COR-L47 (cell line): Measurements from ENCODE around the gene PCDHA7.
A peak's percentile ranks its signal among the peaks of the same experiment; 100 is the strongest.
"Not testable (repeated sequence)": the region's sequence is repeated elsewhere in the genome, so short reads cannot be mapped to it uniquely, and the experiment has no call there.

Source experiments
- DNase-seq: peaks from one replicate; lab custom pipeline; 2025; lab: John Stamatoyannopoulos, UW

Gene PCDHA7, protein sequence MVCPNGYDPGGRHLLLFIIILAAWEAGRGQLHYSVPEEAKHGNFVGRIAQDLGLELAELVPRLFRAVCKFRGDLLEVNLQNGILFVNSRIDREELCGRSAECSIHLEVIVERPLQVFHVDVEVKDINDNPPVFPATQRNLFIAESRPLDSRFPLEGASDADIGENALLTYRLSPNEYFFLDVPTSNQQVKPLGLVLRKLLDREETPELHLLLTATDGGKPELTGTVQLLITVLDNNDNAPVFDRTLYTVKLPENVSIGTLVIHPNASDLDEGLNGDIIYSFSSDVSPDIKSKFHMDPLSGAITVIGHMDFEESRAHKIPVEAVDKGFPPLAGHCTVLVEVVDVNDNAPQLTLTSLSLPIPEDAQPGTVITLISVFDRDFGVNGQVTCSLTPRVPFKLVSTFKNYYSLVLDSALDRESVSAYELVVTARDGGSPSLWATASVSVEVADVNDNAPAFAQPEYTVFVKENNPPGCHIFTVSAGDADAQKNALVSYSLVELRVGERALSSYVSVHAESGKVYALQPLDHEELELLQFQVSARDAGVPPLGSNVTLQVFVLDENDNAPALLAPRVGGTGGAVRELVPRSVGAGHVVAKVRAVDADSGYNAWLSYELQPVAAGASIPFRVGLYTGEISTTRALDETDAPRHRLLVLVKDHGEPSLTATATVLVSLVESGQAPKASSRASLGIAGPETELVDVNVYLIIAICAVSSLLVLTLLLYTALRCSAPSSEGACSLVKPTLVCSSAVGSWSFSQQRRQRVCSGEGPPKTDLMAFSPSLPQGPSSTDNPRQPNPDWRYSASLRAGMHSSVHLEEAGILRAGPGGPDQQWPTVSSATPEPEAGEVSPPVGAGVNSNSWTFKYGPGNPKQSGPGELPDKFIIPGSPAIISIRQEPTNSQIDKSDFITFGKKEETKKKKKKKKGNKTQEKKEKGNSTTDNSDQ

DNA sequence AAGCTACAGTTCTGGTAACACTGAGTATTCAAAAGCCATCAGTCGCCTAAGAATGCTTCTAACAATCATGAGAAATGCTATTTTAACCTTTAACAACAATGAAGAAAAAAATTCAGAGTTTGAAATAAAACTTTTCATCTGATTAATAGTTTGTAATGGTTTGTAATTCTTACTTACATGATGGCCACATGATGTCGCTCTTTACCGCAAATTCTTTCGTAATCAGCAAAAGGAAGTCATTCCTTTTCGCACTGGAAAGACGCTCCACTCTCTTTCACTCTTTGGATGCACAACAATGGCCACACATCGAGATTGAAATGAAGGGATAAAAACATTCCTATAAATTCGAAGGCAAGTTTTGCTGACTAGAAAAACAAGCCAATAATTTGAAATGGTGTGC lies at the start of gene PCDHA7:
TSS of gene PCDHA7 (plus strand) at position 277 of the 400 bp plus-strand sequence. CDS start at position 392, 115 bp downstream.
- DNase-seq: no peak

DNA sequence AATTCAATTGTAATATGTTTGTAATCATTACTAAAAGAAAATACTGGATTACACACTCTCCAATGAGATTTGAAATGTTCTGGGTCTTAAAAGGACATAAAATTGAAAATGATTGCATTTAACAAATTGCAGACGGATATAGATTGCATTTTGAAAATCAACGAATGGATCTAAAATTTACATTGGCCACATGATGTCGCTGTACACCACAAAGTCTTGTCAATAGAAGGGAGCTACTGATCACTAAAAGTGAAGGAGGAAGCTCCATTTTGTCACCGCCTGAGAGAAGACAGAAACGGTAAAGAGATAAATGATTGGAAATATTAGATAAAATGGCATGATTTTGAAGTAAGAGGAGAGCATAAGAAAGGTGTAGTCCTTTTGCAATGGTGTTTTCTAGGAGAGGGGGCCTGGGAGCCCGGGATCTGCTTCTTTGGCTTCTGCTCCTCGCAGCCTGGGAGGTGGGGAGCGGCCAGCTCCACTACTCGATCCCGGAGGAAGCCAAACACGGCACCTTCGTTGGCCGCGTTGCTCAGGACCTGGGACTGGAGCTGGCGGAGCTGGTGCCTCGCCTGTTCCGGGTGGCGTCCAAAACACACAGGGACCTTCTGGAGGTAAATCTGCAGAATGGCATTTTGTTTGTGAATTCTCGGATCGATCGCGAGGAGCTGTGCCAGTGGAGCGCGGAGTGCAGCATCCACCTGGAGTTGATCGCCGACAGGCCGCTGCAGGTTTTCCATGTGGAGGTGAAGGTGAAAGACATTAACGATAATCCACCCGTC lies 48.0 kb upstream of the PCDHA7 start, which contains the start of gene PCDHA1:
TSS of gene PCDHA1 (plus strand) at position 236 of the 782 bp plus-strand sequence.
- no peak for DNase-seq

DNA sequence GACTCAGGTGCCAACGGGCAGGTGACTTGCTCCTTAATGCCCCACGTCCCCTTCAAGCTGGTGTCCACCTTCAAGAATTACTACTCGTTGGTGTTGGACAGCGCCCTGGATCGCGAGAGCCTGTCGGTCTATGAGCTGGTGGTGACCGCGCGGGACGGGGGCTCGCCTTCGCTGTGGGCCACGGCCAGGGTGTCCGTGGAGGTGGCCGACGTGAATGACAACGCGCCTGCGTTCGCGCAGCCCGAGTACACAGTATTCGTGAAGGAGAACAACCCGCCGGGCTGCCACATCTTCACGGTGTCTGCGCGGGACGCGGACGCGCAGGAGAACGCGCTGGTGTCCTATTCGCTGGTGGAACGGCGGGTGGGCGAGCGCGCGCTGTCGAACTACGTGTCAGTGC lies 46.6 kb upstream of the PCDHA7 start:
- DNase-seq: not testable (repeated sequence)

DNA sequence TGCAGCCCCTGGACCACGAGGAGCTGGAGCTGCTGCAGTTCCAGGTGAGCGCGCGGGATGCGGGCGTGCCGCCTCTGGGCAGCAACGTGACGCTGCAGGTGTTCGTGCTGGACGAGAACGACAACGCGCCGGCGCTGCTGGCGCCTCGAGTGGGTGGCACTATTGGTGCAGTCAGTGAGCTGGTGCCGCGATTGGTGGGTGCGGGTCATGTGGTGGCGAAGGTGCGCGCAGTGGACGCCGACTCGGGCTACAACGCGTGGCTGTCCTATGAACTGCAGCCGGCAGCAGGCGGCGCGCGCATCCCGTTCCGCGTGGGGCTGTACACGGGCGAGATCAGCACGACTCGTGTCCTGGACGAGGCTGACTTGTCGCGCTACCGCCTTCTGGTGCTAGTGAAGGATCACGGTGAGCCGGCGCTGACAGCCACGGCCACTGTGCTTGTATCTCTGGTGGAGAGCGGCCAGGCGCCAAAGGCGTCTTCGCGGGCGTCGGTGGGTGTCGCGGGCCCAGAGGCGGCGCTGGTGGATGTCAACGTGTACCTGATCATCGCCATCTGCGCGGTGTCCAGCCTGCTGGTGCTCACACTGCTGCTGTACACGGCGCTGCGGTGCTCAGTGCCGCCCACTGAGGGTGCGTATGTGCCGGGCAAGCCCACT lies 46.1 kb upstream of the PCDHA7 start:
- DNase-seq: not testable (repeated sequence)

DNA sequence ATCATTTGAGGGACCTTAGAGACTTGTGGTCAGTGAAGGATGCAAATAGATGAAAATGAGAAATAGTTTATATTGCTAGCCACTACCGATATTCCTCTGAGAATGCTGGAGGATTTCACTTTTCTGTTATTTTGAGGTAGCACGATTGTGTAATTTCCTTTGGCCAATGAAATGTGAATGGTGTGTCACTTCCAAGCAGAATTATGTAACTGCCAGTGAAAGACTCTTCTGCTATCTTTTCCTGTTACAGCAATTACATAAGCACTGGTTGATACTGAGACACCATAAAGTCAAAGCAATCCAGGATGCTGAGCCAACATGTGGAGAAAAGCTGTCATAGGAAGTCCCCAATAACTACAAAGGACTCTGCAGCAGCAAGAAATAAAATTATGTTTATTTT lies 43.0 kb upstream of the PCDHA7 start:
- DNase-seq: no peak

DNA sequence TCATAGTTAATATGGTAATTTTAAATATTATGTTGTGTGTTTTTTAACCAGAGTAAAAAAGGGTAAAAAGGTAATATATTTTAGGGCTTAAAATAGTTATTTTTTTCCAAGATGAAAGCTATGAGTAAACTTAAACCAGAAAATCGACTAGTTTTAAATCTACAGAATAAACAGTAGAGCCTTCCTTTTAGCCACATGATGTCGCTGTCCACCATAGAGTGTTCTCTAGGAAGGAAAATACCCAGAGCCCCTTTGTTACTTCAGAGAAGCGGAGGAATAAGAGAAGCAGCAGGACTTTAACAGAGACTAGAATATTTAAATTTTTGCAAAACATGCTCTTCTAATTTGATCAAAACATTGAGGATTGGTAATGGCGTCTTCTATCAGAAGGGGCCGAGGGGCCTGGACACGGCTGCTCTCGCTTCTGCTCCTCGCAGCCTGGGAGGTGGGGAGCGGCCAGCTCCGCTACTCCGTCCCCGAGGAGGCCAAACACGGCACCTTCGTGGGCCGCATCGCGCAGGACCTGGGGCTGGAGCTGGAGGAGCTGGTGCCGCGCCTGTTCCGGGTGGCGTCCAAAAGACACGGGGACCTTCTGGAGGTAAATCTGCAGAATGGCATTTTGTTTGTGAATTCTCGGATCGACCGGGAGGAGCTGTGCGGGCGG lies 39.3 kb upstream of the PCDHA7 start, which contains the start of gene PCDHA2:
TSS of gene PCDHA2 (plus strand) at position 258 of the 664 bp plus-strand sequence.
- no peak for DNase-seq

DNA sequence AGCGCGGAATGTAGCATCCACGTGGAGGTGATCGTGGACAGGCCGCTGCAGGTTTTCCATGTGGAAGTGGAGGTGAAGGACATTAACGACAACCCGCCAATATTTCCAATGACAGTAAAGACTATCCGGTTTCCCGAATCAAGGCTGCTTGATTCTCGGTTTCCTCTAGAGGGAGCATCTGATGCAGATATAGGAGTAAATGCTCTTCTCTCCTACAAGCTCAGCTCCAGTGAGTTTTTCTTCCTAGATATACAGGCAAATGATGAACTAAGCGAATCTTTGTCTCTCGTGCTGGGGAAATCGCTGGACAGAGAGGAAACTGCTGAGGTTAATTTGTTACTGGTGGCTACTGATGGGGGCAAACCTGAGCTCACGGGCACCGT lies 38.8 kb upstream of the PCDHA7 start:
- no peak for DNase-seq

DNA sequence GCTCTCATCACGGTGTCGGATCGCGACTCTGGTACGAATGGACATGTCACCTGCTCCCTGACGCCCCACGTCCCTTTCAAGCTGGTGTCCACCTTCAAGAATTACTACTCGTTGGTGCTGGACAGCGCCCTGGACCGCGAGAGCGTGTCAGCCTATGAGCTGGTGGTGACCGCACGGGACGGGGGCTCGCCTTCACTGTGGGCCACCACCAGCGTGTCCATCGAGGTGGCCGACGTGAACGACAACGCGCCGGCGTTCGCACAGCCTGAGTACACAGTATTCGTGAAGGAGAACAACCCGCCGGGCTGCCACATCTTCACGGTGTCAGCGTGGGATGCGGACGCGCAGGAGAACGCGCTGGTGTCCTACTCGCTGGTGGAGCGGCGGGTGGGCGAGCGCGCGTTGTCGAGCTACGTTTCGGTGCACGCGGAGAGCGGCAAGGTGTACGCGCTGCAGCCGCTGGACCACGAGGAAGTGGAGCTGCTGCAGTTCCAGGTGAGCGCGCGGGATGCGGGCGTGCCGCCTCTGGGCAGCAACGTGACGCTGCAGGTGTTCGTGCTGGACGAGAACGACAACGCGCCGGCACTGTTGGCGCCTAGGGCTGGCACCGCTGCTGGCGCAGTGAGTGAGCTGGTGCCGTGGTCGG lies 37.9 kb upstream of the PCDHA7 start:
- not testable (repeated sequence) for DNase-seq

DNA sequence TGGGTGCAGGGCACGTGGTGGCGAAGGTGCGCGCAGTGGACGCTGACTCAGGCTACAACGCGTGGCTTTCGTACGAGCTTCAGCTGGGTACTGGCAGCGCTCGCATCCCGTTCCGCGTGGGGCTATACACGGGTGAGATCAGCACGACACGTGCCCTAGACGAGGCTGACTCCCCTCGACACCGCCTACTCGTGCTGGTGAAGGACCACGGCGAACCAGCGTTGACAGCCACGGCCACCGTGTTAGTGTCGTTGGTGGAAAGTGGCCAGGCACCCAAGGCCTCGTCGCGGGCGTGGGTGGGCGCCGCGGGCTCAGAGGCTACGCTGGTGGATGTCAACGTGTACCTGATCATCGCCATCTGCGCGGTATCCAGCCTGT lies 37.4 kb upstream of the PCDHA7 start:
- DNase-seq: no peak

DNA sequence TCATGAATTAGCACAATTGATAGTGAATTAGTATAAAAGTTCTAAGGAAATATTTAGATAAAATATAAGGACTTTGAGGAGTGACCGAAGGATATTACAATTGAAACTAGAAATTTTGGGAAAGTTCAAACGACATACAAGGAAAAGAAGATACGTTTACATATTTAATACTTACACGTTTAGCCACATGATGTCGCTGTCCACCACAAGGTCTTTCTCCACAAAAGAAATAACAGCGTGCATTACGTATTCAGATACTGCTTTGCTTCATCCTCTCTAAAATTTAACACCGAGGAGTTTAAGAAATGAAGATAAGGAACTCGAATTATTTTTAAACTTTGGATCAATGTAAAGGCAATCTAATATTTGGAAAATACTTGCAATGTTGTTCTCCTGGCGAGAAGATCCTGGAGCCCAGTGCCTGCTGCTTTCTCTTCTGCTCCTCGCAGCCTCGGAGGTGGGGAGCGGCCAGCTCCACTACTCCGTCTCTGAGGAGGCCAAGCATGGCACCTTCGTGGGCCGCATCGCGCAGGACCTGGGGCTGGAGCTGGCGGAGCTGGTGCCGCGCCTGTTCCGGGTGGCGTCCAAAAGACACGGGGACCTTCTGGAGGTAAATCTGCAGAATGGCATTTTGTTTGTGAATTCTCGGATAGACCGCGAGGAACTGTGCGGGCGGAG lies 33.1 kb upstream of the PCDHA7 start, which contains the start of gene PCDHA3:
TSS of gene PCDHA3 (plus strand) at position 242 of the 678 bp plus-strand sequence.
- DNase-seq: no peak

DNA sequence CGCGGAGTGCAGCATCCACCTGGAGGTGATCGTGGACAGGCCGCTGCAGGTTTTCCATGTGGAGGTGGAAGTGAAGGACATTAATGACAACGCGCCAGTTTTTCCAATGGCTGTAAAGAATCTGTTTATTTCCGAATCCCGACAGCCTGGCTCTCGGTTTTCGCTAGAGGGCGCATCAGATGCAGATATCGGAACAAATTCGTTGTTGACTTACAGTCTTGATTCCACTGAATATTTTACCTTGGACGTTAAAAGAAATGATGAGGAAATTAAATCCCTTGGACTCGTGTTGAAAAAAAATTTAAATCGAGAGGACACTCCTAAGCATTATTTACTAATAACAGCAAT lies 32.6 kb upstream of the PCDHA7 start:
- DNase-seq: no peak

DNA sequence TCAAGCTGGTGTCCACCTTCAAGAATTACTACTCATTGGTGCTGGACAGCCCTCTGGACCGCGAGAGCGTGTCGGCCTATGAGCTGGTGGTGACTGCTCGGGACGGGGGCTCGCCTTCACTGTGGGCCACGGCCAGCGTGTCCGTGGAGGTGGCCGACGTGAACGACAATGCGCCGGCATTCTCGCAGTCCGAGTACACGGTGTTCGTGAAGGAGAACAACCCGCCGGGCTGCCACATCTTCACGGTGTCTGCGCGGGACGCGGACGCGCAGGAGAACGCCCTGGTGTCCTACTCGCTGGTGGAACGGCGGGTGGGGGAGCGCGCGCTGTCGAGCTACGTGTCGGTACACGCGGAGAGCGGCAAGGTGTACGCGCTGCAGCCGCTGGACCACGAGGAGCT lies 31.7 kb upstream of the PCDHA7 start:
- not testable (repeated sequence) for DNase-seq

DNA sequence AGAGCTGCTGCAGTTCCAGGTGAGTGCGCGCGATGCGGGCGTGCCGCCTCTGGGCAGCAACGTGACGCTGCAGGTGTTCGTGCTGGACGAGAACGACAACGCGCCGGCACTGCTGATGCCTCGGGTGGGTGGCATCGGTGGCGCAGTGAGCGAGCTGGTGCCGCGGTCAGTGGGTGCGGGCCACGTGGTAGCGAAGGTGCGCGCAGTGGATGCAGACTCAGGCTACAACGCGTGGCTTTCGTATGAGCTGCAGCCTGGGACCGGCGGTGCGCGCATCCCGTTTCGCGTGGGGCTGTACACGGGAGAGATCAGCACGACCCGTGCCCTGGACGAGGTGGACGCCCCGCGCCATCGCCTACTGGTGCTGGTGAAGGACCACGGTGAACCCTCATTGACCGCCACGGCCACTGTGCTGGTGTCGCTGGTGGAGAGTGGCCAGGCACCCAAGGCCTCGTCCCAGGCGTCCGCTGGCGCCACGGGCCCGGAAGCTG lies 31.2 kb upstream of the PCDHA7 start:
- DNase-seq: no peak

DNA sequence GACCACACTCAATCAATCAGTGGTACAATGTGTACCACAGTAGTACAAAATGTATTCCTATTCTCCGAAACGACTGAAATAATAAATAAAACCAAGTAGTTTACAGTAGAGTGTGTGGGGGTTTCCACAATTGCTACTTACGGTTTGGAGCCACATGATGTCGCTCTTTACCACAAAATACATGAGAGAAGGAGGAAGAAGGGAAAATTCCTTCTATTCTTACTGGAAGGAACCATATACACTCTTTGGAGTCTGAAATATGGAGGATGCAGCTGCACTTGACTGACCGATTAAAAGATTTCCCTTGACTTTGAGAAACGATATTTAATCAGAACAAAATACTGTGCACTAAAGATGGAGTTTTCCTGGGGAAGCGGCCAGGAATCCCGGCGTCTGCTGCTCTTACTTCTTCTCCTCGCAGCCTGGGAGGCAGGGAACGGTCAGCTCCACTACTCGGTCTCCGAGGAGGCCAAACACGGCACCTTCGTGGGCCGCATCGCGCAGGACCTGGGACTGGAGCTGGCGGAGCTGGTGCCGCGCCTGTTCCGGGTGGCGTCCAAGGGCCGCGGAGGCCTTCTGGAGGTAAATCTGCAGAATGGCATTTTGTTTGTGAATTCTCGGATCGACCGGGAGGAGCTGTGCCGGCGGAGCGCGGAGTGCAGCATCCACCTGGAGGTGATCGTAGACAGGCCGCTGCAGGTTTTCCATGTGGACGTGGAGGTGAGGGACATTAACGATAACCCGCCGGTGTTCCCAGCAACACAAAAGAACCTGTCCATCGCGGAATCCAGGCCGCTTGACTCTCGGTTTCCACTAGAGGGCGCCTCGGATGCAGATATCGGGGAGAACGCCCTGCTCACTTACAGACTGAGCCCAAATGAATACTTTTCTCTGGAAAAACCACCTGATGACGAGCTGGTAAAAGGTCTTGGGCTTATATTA lies 27.0 kb upstream of the PCDHA7 start, which contains the start of gene PCDHA4:
TSS of gene PCDHA4 (plus strand) at position 235 of the 942 bp plus-strand sequence.
- DNase-seq: no peak

DNA sequence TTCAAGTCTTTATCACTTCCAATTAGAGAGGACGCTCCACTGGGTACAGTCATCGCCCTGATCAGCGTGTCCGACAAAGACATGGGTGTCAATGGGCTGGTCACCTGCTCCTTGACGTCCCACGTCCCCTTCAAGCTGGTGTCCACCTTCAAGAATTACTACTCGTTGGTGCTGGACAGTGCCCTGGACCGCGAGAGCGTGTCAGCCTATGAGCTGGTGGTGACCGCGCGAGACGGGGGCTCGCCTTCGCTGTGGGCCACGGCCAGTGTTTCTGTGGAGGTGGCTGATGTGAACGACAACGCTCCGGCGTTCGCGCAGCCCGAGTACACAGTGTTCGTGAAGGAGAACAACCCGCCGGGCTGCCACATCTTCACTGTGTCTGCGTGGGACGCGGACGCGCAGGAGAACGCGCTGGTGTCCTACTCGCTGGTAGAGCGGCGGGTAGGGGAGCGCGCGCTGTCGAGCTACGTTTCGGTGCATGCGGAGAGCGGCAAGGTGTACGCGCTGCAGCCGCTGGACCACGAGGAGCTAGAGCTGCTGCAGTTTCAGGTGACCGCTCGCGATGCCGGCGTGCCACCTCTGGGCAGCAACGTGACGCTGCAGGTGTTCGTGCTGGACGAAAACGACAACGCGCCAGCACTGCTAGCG lies 25.7 kb upstream of the PCDHA7 start:
- DNase-seq: not testable (repeated sequence)

DNA sequence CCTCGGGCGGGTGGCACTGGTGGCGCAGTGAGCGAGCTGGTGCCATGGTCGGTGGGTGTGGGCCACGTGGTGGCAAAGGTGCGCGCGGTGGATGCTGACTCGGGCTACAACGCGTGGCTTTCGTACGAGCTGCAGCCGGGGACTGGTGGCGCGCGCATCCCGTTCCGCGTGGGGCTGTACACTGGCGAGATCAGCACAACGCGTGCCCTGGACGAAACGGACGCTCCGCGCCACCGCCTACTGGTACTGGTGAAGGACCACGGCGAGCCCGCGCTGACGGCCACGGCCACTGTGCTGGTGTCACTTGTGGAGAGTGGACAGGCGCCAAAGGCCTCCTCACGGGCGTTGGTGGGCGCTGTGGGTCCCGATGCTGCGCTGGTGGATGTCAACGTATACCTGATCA lies 25.2 kb upstream of the PCDHA7 start:
- DNase-seq: no peak

DNA sequence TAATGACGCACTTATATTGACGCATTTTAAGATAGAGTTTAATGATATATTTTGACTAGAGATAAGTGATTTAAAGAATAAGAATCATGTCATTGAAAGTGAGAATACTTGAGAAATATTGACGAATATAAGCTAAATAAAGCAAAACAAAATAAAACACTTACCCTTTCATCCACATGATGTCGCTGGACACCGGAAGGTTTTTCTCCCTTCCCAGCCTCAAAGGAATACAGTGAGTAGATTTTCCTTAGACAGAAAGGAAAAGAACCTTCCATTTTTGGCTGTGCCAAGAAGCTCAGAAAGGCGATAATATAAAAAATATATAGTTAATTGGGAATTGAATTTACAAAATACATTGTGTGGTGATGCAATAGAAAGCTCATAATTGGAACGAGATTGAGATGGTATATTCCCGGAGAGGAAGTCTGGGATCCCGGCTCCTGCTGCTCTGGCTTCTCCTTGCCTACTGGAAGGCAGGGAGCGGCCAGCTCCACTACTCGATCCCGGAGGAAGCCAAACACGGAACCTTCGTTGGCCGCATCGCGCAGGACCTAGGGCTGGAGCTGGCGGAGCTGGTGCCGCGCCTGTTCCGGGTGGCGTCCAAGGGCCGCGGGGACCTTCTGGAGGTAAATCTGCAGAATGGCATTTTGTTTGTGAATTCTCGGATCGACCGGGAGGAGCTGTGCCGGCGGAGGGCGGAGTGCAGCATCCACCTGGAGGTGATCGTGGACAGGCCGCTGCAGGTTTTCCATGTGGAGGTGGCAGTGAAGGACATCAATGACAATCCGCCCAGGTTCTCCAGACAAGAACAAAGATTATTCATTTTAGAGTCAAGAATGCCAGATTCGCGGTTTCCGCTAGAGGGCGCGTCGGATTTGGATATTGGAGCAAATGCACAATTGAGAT lies 12.4 kb upstream of the PCDHA7 start, which contains the start of gene PCDHA5:
TSS of gene PCDHA5 (plus strand) at position 239 of the 906 bp plus-strand sequence.
- peak; percentile 56 for DNase-seq
